ENCODE results near the gene MAX.
"Not testable (repeated sequence)": the region's sequence is repeated elsewhere in the genome, so short reads cannot be mapped to it uniquely, and the experiment has no call there.

MAX gene

DNA sequence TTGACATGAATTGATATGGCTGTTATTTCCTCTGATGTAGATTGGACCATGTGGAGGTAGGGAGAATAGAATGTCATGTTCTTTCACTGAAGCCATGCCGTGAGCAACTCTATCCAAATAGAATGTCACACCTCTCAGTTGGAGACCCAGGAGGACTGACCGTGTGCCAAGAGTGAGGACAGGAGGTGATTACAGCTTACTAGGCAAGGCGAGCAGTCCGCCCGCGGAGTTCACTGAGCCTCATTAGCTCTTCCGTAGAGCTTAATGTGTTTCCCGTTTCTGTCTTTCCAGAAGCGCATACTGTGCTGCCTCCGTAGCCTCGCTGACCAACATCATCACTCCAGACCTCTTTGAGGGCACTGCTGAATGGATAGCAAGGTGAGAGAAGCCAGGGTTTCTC, 70.0 kb downstream of the MAX start:
- TF ChIP-seq, protein P1, sequence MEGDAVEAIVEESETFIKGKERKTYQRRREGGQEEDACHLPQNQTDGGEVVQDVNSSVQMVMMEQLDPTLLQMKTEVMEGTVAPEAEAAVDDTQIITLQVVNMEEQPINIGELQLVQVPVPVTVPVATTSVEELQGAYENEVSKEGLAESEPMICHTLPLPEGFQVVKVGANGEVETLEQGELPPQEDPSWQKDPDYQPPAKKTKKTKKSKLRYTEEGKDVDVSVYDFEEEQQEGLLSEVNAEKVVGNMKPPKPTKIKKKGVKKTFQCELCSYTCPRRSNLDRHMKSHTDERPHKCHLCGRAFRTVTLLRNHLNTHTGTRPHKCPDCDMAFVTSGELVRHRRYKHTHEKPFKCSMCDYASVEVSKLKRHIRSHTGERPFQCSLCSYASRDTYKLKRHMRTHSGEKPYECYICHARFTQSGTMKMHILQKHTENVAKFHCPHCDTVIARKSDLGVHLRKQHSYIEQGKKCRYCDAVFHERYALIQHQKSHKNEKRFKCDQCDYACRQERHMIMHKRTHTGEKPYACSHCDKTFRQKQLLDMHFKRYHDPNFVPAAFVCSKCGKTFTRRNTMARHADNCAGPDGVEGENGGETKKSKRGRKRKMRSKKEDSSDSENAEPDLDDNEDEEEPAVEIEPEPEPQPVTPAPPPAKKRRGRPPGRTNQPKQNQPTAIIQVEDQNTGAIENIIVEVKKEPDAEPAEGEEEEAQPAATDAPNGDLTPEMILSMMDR (IDR thresholded peaks at IDR 0.05; ENCODE audit: extremely low read depth, missing control alignments) = no peak
- no peak for DNase-seq (ENCODE audit: low spot score)

DNA sequence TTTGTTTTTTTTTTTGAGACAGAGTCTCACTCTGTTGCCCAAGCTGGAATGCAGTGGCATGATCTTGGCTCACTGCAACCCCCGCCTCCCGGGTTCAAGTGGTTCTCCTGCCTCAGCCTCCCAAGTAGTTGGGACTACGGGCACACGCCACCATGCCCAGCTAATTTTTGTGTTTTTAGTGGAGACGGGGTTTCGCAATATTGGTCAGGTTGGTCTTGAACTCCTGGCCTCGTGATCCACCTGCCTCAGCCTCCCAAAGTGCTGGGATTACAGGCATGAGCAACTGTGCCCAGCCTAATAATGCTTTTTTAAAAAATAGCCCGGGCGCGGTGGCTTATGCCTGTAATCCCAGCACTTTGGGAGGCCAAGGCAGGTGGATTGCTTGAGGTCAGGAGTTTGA, 71.0 kb downstream of the MAX start:
- not testable (repeated sequence) for DNase-seq (ENCODE audit: low spot score)

DNA sequence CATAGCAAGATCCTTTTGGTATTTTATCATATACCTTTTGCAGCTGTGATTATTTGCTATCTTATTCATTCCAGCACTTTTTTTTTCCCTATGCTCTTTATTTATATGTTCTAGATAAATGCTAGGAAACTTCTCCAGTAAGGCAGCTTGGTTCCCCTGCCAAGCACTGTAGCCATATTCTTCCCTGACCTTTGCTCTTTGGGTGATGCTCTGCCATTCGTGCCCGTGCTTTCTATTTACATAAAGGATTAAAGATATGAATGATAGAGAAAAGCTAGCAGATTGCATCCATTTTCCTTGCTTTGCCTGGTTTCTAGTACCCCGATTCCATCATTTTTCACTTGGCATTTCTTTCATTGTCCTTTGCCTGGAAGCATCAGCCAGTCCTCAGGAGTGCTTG, 73.4 kb downstream of the MAX start:
- DNase-seq (ENCODE audit: low spot score) = no peak
- TF ChIP-seq, protein P1 (IDR thresholded peaks at IDR 0.05; ENCODE audit: extremely low read depth, missing control alignments) = no peak

DNA sequence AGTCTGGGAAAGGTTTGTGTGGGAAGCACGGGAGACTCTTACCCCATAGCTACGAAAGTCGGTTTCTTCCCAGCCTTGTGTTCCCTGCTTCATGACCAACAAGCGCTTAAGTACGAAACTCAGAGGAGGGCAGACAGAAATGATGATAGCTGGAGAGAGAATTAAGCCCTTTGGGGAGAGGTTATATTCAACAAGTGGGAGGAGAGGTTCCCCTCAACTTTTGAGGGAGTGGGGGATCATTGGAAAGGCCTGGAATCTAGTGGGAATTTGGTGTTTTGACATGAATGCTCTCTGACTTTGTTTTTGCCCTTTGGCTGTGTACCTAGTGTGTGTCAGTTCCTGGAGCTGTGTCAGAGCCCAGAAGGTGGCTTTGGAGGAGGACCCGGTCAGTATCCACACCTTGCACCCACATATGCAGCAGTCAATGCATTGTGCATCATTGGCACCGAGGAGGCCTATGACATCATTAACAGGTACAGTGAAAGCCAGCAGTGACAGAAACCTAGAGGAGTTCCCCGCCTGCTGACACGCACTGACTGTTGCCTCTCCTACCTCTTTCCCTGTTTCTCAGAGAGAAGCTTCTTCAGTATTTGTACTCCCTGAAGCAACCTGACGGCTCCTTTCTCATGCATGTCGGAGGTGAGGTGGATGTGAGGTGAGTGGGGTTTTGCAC, 75.1 kb downstream of the MAX start:
- DNase-seq (ENCODE audit: low spot score) = no peak
- TF ChIP-seq, protein P1 (IDR thresholded peaks at IDR 0.05; ENCODE audit: extremely low read depth, missing control alignments) = no peak

DNA sequence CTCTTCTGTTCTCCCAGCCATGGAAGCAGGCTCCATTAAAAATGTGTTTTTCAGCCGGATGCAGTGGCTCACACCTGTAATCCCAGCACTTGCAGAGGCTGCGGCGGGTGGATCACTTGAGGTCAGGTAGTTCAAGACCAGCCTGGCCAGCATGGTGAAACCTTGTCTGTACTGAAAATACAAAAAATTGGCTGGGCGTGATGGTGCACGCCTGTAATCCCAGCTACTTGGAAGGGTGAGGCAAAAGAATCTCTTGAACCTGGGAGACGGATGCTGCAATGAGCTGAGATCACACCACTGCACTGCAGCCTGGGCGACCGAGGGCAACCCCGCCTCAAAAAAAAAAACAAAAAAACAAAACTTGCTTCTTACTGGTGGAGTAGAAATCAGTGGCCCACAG, 75.8 kb downstream of the MAX start:
- TF ChIP-seq, protein P1 (IDR thresholded peaks at IDR 0.05; ENCODE audit: extremely low read depth, missing control alignments) = no peak
- DNase-seq (ENCODE audit: low spot score) = no peak

DNA sequence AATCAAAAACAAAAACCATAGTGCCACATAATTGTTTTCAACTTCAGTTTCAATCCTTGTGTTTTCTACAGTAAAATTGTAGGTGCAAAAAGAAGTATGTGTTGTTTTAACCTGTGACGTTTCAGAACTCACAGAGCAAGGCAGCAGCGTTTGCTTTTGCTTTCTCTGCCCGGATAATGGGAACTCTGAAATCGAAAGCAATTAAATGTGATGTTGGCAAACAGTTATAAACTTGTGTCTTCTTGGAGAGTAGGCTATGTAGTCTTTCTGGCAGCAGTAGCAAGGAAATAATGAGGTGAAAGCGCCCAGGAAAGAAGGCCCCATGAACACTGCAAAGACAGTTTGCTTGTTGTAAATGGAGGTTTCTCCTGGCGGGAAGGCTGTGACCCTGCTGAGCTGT, 76.5 kb downstream of the MAX start:
- TF ChIP-seq, protein P1 (IDR thresholded peaks at IDR 0.05; ENCODE audit: extremely low read depth, missing control alignments) = no peak
- no peak for DNase-seq (ENCODE audit: low spot score)

All from GM20000 (cell line).